HL-60 (cell line): ENCODE results near the gene SGK1.
"Not testable (repeated sequence)": the region's sequence is repeated elsewhere in the genome, so short reads cannot be mapped to it uniquely, and the experiment has no call there.

Experiments used
- POLR2AphosphoS5 ChIP-seq: IDR thresholded peaks from 2 replicates; pipeline ENCODE4 v1.6.1; 2012; ENCODE audit warnings: low read depth
- TF ChIP-seq, protein P1 (sequence below): IDR thresholded peaks from one replicate; pipeline ENCODE4 v1.5.1; 2011; ENCODE audit warnings: low read length, control low read depth, inconsistent platforms; ENCODE audit not compliant: insufficient read depth

DNA sequence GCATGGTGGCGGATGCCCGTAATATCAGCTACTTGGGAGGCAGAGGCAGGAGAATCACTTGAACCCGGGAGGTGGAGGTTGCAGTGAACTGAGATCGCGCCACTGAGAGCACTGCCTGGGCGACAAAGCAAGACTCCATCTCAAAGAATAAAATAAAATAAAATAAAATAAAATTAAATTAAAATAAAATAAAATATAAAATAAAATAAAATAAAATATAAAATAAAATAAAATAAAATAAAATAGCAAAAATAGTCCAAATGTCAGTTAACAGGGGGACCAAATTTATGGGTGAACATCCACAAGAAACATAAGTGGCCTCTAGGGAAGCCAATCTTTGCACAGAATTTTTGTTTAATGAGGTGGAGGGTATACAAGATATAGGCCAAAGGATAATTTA, 120.2 kb downstream of the SGK1 start:
- not testable (repeated sequence) for TF ChIP-seq POLR2AphosphoS5
- TF ChIP-seq, protein P1, sequence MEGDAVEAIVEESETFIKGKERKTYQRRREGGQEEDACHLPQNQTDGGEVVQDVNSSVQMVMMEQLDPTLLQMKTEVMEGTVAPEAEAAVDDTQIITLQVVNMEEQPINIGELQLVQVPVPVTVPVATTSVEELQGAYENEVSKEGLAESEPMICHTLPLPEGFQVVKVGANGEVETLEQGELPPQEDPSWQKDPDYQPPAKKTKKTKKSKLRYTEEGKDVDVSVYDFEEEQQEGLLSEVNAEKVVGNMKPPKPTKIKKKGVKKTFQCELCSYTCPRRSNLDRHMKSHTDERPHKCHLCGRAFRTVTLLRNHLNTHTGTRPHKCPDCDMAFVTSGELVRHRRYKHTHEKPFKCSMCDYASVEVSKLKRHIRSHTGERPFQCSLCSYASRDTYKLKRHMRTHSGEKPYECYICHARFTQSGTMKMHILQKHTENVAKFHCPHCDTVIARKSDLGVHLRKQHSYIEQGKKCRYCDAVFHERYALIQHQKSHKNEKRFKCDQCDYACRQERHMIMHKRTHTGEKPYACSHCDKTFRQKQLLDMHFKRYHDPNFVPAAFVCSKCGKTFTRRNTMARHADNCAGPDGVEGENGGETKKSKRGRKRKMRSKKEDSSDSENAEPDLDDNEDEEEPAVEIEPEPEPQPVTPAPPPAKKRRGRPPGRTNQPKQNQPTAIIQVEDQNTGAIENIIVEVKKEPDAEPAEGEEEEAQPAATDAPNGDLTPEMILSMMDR = not testable (repeated sequence)
